ENCODE results near the gene CNBP.

CNBP gene

DNA sequence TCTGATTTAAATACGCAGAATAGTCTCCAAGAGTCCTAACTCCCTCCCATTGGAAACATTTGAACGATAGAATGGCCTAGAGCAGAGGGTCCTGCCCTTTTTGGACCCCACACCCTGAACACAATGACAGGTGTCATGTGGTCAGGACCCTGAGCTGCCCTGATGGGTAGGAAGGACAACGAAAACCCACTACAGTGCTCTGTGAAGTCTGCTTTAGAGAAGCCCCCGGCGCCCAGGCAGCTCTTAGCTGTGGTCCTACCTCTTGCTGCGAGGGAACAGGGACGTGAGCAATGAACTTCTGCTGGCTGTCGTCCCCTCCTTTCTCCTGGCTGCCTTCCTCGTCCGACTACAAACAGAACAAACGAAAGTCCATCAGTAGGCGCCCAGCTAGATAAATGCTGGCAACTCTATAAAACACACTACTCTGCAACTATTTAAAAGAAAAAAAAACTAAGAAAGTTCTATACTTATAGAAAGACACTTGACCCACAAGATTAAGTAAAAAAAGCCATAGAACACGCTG, 53.3 kb downstream of the CNBP start:
- DNase-seq: no peak

GRCh38 chr3:129128357-129129155, 55.1 kb downstream of the CNBP start:
- no peak for DNase-seq

DNA sequence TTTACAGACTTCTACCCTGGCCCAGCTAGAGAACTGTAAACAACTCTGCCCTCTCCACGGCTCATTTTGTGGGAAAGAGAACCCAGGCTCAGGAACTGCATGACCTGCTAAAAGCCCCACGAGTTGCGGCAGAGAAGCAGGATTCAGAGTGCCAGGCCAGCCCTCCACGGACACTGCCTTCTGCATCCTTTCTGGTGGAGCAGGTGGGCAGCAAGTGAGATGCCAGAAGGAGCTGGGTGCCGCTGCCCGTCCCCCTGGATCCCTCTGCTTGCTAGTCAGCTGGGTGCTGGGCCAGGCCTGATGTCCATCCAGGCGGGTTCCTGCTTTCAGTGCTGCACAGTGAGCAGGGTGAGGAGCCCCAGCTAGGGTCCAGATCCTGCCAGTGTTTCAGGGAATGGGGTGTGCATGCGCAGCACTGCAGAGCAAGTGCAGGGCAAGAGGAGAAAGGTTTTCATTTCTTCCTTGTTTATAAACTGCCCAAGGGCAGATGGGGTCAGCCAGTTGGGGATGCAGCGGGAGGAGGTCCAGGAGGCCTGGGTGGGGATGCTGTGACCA, 56.9 kb downstream of the CNBP start:
- DNase-seq: no peak

- no peak for DNase-seq
Measured at GRCh38 chr3:129123314-129124060, 60.2 kb downstream of the CNBP start.

DNA sequence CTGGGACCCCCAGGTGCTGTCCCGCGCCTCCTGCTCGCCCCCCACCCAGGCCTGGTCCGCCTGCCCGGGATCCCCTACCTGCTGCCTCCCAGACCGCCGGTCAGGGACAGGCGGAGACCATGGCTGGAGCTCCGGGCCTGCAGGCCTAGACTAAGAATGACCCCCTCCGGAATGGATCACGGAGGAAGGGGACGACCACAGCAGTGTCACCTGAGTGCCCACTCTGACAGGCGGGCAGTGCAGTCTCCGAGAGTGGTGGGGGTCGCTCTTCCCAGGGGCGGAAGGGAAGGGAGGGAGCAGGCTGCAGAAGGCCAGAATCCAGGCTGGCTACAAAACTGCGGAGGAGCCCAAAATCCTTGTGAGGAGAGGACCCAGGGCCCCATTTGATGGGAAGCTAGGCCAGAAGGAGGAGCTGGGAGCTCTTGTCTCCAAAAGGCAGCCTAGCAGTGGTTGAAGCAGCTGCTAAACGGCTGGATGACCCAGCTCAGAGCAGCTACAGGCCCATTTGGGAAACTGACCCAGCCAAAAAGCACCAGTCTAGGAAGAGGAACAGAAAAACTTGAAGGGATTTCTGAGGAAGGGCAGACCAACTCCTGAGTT, 61.2 kb downstream of the CNBP start:
- no peak for DNase-seq

GRCh38 chr3:129121792-129122411, 61.8 kb downstream of the CNBP start, which contains the start of gene RAB43:
TSS of gene RAB43 (minus strand) at chr3:129121804. CDS start at chr3:129121489, 315 bp downstream.
- DNase-seq: peak; percentile 69 to 77

- DNase-seq: peak in 1 of 2 donors; percentile 66
Measured at GRCh38 chr3:129121016-129121791, 62.5 kb downstream of the CNBP start.

- DNase-seq: peak; percentile 12 to 24
Measured at GRCh38 chr3:129120254-129121004, 63.3 kb downstream of the CNBP start.

DNA sequence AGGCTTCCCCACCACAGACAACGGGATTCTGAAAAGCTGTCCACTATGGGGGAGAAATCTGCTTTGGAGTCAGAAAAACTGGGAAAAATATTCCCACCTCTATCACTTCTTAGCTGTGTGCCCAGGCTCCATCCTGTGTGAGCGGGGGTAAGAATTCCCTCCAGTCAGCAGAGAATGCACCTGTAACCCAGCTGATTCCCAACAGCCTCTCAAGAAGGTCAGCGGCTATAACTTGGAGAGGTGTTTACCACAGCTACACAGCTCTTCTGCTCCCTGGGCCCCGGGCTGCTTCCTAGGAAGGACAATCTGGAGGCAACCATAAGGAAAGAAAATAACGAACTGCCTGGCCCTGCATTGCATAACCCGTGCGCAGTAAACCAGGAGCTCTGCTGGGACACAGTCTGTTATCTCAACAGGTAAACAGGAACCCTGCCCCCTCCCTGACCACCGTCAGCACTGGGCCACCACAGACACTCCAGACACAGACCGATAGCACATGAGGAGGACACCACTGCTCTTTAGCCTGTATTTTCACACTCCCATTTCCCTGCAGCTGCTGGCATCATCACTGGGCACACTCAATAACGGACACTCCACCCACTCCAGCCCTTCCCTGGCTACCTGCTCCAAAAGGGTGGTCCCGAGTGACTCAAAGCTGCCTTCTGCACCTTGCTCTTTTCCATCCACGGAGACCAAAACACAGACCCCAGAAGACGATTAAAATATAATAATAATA, 64.2 kb downstream of the CNBP start:
- DNase-seq: no peak

- DNase-seq: no peak
Measured at GRCh38 chr3:129118745-129119144, 65.0 kb downstream of the CNBP start.

All from hippocampal formation (tissue), 2 donors.